PFSK-1 (cell line): Measurements from ENCODE around the gene NCKIPSD.

Source experiments
- FOXP2 ChIP-seq: optimal IDR thresholded peaks from 2 replicates; pipeline ENCODE3; 2011; ENCODE audit warnings: borderline replicate concordance, control low read depth, inconsistent platforms; ENCODE audit not compliant: insufficient read depth; ENCODE audit errors: extremely low read length, extremely low read depth
- POLR2AphosphoS5 ChIP-seq: IDR thresholded peaks from 2 replicates; pipeline ENCODE4 v1.6.1; 2012; ENCODE audit warnings: low read depth, mild to moderate bottlenecking, control low read depth, low read length, moderate library complexity
- SIN3A ChIP-seq: IDR thresholded peaks from 2 replicates; pipeline ENCODE4 v1.6.1; 2012; ENCODE audit warnings: mild to moderate bottlenecking, low read length, moderate library complexity, borderline replicate concordance; ENCODE audit not compliant: insufficient read depth
- TAF1 ChIP-seq: IDR thresholded peaks from 2 replicates; pipeline ENCODE4 v1.6.1; 2012; ENCODE audit warnings: low read length, control low read depth, borderline replicate concordance; ENCODE audit not compliant: insufficient read depth
- TF ChIP-seq, protein P1 (sequence below), 2 experiments: IDR thresholded peaks; 2 replicates each; pipeline versions ENCODE4 v1.6.1 to v1.8.0; 2011 to 2012; ENCODE audit warnings: low read depth in 2 of 2, low read length in 2 of 2, control low read depth in 1 of 2, inconsistent platforms in 1 of 2, mild to moderate bottlenecking in 1 of 2, moderate library complexity in 1 of 2; ENCODE audit not compliant: insufficient read depth in 1 of 2

The NCKIPSD gene

DNA sequence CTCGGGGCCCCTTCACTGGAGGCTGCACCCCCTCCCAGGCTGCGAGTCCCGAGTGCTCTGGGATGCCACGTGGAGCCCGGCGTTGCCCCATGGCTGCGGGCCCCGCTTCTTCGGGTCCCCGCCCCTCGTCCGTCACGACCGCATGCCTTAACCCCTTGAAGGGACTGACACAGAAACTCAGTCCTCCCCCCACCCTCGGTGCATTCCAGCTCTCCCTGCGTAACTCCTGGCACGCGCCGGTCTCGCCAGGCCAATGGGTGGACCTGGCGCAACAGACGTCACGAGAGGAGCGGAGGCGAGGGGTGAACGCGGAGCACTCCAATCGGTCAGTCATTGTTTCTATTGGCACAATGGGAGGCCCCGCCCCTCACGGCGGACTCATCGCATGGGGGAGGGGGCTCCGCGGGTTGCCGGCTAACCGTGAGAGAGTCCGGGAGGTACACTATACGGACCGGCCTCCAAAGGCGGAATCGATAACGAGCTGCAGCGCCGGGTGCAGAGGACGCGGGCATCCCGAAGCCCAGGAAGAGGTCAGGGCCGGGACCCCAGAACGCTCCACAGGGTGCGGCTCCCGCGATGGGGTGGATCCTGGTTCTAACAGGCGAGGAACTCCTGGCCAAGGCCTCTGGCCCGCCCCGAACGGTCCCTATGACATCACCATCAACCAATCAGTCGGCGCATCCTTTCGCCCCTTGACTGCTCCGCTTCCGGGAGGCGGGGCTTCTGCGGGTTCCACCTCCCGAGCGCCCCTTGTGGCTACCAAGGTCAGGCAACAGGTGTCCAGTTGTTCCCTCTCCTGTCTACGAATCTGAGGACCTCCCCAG is 22.0 kb downstream of the NCKIPSD start:
- TF ChIP-seq TAF1 (no peak; the same call in 1 of the 2 replicates), POLR2AphosphoS5 (peak; percentile 68)
- TF ChIP-seq, protein P1, sequence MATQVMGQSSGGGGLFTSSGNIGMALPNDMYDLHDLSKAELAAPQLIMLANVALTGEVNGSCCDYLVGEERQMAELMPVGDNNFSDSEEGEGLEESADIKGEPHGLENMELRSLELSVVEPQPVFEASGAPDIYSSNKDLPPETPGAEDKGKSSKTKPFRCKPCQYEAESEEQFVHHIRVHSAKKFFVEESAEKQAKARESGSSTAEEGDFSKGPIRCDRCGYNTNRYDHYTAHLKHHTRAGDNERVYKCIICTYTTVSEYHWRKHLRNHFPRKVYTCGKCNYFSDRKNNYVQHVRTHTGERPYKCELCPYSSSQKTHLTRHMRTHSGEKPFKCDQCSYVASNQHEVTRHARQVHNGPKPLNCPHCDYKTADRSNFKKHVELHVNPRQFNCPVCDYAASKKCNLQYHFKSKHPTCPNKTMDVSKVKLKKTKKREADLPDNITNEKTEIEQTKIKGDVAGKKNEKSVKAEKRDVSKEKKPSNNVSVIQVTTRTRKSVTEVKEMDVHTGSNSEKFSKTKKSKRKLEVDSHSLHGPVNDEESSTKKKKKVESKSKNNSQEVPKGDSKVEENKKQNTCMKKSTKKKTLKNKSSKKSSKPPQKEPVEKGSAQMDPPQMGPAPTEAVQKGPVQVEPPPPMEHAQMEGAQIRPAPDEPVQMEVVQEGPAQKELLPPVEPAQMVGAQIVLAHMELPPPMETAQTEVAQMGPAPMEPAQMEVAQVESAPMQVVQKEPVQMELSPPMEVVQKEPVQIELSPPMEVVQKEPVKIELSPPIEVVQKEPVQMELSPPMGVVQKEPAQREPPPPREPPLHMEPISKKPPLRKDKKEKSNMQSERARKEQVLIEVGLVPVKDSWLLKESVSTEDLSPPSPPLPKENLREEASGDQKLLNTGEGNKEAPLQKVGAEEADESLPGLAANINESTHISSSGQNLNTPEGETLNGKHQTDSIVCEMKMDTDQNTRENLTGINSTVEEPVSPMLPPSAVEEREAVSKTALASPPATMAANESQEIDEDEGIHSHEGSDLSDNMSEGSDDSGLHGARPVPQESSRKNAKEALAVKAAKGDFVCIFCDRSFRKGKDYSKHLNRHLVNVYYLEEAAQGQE (IDR thresholded peaks at IDR 0.05; ENCODE audit: insufficient read depth in 1 of 2, low read depth in 2 of 2, low read length in 2 of 2) = peak in 1 of 2 experiments; percentile 17; a peak in 1 of 4 replicates

GRCh38 chr3:48662753-48663488 is 22.8 kb downstream of the NCKIPSD start, which contains the start of gene CELSR3:
Gene CELSR3 (minus strand): TSS chr3:48662886. CDS start chr3:48662634, 252 bp downstream.
- no peak for TF ChIP-seq TAF1
- TF ChIP-seq SIN3A = no peak
- TF ChIP-seq, protein P1 (IDR thresholded peaks at IDR 0.05; ENCODE audit: insufficient read depth in 1 of 2, low read depth in 2 of 2, low read length in 2 of 2) = peak; percentile 68 to 70; a peak in 3 of 4 replicates

DNA sequence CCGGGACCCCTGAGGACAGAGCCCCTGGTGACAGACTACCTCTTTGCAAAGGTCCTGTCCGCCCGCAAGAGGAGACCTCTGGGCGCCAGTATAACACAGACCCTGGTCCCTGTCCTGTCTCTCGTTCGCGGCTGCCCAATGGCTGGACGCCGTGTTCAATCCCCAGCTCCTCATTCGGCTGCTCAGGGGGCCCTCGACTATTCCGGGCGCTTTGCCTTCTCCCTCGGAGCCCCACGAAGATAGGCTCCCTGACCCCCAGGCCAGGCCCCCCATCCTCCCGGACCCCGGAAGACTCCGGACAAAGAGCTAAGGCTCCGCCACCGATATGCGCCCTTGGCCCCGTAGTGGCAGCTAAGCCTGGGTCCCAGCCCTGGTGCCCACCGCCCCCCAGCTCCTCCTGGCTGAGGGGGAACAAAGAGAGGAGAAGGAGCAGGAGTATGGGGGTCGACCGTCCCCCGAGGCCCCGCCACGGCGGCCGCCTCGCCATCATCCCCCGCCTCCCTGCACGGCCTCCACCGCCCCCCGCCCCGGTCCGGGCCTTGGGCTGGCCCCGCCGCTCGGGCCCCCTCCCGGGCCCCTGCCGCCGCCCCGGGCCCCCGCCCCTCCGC is 23.5 kb downstream of the NCKIPSD start:
- TF ChIP-seq, protein P1 (IDR thresholded peaks at IDR 0.05; ENCODE audit: insufficient read depth in 1 of 2, low read depth in 2 of 2, low read length in 2 of 2) = no peak
- TF ChIP-seq SIN3A (no peak), POLR2AphosphoS5 (no peak), TAF1 (no peak), FOXP2 (no peak)

GRCh38 chr3:48661501-48662144 is 24.1 kb downstream of the NCKIPSD start:
- peak; percentile 98; the same call in 1 of the 2 replicates for TF ChIP-seq SIN3A
- no peak for TF ChIP-seq FOXP2
- TF ChIP-seq, protein P1 (IDR thresholded peaks at IDR 0.05; ENCODE audit: insufficient read depth in 1 of 2, low read depth in 2 of 2, low read length in 2 of 2) = peak; percentile 99 to 100
